Tibial artery (tissue), 4 donors: ENCODE measurements around the gene TFF2.

Experiments used
- DNase-seq, 2 donors: peaks; one replicate each; pipeline ENCODE4 v3.0.0-alpha.2; 2019
- H3K27ac ChIP-seq, 2 donors: fragments of 200-600 bp; sonication (generic) in 1 of 2; 1 replicate in 1 of 2; 2 replicates in 1 of 2; pipeline ENCODE4 v1.5.1; 2018 to 2019; ENCODE audit warnings: mild to moderate bottlenecking in 1 of 2
- H3K27me3 ChIP-seq, 2 donors: fragments of 200-600 bp; sonication (generic) in 1 of 2; one replicate each; pipeline versions ENCODE4 v1.5.1 to v1.6.0; 2016 to 2019
- H3K36me3 ChIP-seq, 3 donors: fragments of 200-600 bp; sonication (generic) in 2 of 3; one replicate each; pipeline ENCODE4 v1.5.1; 2016 to 2019; ENCODE audit warnings: mild to moderate bottlenecking in 2 of 3
- H3K4me1 ChIP-seq, 4 donors: fragments of 200-600 bp; sonication (generic) in 2 of 4; 1 replicate in 3 of 4; 2 replicates in 1 of 4; pipeline ENCODE4 v1.5.1; 2016 to 2019
- H3K4me3 ChIP-seq, 2 donors: fragments of 200-600 bp; sonication (generic) in 1 of 2; 1 replicate in 1 of 2; 2 replicates in 1 of 2; pipeline ENCODE4 v1.5.1; 2018 to 2019; ENCODE audit warnings: mild to moderate bottlenecking in 2 of 2
- H3K9me3 ChIP-seq, 3 donors: fragments of 200-600 bp; sonication (generic) in 1 of 3; one replicate each; pipeline ENCODE4 v1.5.1; 2016 to 2019
- intact Hi-C: fragments of 100-400 bp; cut with DNase I; formaldehyde crosslinking; loops from one replicate; pipeline ENCODE4 v1.15.0; 2023; ENCODE audit warnings: low total_unique reads
- TF ChIP-seq, protein P1 (sequence below), 2 experiments: fragments of 200-600 bp in 1 of 2; fragments of 450-650 bp in 1 of 2; IDR thresholded peaks; one replicate each; pipeline ENCODE4 v1.5.1; 2017 to 2019; ENCODE audit warnings: antibody characterized with exemption in 2 of 2, mild to moderate bottlenecking in 1 of 2, moderate library complexity in 1 of 2

Gene TFF2

DNA sequence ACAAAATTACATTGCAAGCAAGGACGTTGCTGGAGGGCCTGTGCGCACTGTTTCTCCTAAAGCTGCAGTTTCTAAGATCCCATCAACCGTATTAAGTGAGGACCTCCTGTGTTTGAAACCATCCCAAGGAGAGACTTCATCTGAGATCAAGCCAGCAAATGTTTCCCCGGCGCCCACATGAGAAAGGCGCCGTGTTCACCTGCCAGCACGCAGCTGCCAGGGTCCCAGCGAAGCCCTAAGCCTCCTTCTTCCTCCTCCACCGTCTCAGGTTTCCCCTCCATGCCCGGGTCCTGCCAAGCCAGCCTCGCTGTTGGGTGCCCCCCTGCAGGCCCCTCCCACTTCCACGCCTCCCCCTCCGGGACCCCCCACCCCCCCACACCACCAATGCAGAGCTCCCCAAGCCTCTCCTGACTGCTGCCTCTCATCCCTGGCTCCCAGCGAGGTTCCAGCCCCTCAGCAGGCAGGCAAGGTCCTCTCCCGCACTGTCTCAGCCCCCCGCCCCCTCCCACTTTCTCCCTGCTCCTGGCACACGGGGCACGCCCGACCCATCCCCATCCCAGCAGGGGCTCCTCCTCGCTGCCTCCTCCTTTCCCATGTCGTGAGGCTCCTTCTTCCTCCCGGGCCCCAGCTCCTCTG, 24.2 kb upstream of the TFF2 start:
- Histone ChIP-seq H3K36me3 (no peaks in the 10 kb centered on the region), H3K9me3 (no peaks in the 10 kb centered on the region), H3K27me3 (peaks cover 0 to 54% of the 10 kb centered on the region in 2 donors), H3K4me1 (no peaks in the 10 kb centered on the region), H3K27ac (no peak overlapping the region), H3K4me3 (no peak overlapping the region)
- intact Hi-C loops, result no loop called here
- TF ChIP-seq, protein P1, sequence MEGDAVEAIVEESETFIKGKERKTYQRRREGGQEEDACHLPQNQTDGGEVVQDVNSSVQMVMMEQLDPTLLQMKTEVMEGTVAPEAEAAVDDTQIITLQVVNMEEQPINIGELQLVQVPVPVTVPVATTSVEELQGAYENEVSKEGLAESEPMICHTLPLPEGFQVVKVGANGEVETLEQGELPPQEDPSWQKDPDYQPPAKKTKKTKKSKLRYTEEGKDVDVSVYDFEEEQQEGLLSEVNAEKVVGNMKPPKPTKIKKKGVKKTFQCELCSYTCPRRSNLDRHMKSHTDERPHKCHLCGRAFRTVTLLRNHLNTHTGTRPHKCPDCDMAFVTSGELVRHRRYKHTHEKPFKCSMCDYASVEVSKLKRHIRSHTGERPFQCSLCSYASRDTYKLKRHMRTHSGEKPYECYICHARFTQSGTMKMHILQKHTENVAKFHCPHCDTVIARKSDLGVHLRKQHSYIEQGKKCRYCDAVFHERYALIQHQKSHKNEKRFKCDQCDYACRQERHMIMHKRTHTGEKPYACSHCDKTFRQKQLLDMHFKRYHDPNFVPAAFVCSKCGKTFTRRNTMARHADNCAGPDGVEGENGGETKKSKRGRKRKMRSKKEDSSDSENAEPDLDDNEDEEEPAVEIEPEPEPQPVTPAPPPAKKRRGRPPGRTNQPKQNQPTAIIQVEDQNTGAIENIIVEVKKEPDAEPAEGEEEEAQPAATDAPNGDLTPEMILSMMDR (IDR thresholded peaks at IDR 0.05), result no peak
- DNase-seq, result no peak

DNA sequence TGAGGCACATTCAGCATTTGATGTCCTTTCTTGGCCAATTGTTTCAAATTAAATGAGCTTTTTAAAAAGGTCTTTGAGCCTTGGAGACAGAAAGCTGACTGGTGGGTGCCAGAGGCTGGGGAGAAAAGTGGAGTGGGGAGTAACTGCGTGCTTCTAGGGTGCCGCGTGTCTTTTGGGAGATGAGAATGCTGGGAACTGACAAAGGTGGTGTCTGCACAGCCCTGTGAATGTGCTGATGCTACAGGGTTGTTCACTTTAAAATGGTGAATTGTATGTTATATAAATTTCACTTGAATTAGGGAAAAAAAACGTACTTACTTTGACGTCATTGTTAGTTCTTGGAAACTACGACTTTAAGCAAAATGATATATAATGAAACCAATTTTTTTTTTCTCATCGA, 23.7 kb upstream of the TFF2 start:
- no peak for DNase-seq
- Histone ChIP-seq H3K27ac (no peak overlapping the region), H3K27me3 (peaks cover 0 to 59% of the 10 kb centered on the region in 2 donors), H3K36me3 (no peaks in the 10 kb centered on the region), H3K9me3 (no peaks in the 10 kb centered on the region), H3K4me1 (no peaks in the 10 kb centered on the region), H3K4me3 (no peak overlapping the region)
- TF ChIP-seq, protein P1 (IDR thresholded peaks at IDR 0.05), result no peak
- intact Hi-C loops, result no loop called here

DNA sequence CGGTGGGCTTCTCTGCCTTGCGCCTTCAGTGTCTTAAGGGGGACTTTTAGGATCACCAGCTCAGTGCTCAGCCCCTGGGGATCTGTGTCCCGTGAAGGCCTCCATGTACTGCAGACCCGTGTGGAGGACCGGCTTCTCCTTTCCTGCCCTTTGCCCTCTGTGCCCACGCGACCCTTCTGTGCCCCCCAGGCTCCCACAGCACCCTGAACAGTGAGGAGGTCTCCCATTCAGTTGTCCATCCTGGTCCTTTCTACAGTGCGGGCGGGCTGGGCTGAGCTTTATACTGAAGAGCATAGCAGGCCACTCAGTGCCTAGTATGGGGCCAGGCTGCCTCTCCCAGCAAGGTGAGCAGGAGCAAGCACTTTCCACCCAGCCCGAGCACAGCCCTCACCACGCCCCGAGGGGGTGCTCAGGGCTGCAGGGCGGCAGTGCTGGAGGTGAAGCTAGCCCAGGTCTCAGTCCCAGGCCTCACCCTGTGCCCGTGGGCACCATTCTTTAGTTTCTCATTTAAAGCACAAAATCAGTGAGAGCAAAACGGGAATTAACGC, 23.2 kb upstream of the TFF2 start:
- no peak overlapping the region for H3K27ac ChIP-seq
- H3K9me3 ChIP-seq, result no peaks in the 10 kb centered on the region
- DNase-seq, result no peak
- TF ChIP-seq, protein P1 (IDR thresholded peaks at IDR 0.05), result no peak
- intact Hi-C loops, result no loop called here
- peaks cover 0 to 59% of the 10 kb centered on the region in 2 donors for H3K27me3 ChIP-seq
- no peaks in the 10 kb centered on the region for H3K36me3 ChIP-seq
- H3K4me1 ChIP-seq, result no peaks in the 10 kb centered on the region
- no peak overlapping the region for H3K4me3 ChIP-seq

DNA sequence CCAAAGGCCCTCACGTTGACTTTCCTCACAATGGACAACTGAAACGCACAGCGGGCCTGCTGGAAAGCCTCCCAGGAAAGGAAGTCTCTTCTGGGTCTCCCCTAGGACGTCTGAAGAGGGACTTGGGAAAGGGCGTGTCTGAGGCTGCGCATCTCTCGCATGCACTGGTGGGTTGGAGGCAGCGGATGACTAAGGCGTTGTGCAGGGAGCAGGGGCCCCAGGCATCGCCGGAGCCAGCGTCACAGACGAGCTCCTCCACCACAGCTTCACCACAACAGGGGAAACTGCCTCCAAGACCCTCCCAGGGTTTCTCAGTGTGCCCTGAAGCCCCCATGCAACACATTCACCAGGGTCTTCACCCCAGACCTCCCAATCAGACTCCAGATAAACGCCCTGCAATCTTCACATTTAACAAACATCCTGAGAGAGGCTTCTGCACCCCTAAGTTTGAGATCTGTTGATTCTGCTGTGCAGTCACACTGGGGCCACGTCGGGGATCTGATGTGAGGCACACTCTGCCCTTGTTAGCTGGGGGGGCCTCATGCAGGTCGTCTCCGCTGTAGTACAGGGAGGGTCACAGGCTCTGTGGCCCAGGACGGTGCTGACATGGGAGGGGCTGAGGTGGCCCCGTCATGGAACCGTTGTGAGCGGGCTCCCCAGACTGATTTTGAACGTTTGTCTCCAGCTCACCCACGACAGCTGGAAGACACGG, 22.6 kb upstream of the TFF2 start:
- no peaks in the 10 kb centered on the region for H3K9me3 ChIP-seq
- no peaks in the 10 kb centered on the region for H3K4me1 ChIP-seq
- TF ChIP-seq, protein P1 (IDR thresholded peaks at IDR 0.05), result no peak
- intact Hi-C loops, result no loop called here
- H3K27me3 ChIP-seq, result peaks cover 0 to 57% of the 10 kb centered on the region in 2 donors
- no peak overlapping the region for H3K27ac ChIP-seq
- DNase-seq, result no peak
- no peak overlapping the region for H3K4me3 ChIP-seq
- no peaks in the 10 kb centered on the region for H3K36me3 ChIP-seq

DNA sequence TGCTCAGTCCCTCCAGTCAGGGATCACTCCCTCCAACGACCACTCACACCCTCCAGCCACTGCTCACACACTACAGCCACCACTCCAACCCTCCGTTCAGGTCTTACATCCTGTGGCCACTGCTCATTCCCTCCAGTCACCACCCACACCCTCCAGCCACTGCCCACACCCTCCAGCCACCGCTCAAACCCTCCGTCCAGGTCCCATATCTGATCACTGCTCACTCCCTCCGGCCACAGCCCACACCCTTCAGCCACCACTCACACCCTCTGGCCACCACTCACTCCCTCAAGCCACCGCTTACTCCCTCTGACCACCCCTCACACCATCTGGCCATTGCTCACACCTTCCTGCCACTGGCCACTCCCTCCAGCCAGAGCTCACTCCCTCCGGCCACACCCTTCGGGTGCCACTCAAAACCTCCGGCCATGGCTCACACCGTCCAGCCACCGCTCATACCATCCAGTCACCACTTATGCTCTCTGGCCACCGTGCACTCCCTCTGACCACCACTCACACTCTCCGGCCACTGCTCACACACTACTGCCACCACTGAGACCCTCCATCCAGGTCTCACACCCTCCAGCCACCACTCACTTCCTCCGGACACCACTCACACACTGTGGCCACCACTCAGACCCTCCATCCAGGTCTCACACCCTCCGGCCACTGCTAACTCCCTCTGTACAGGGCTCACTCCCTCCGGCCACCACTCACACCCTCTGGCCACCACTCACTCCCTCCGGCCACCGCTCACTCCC, 20.3 kb upstream of the TFF2 start:
- Histone ChIP-seq H3K36me3 (no peaks in the 10 kb centered on the region), H3K9me3 (no peaks in the 10 kb centered on the region), H3K27ac (no peak overlapping the region), H3K27me3 (peaks cover 0 to 47% of the 10 kb centered on the region in 2 donors), H3K4me1 (no peaks in the 10 kb centered on the region), H3K4me3 (no peak overlapping the region)
- TF ChIP-seq, protein P1 (IDR thresholded peaks at IDR 0.05), result no peak
- DNase-seq, result no peak
- intact Hi-C loops, result no loop called here
